GM18861 (cell line): ENCODE measurements around the gene POLR1E.
"Not testable (repeated sequence)": the region's sequence is repeated elsewhere in the genome, so short reads cannot be mapped to it uniquely, and the experiment has no call there.

Experiments
- ATAC-seq: cut with Tn5 transposase; IDR thresholded peaks from one replicate; pipeline ENCODE4 v1.9.1; 2021; ENCODE audit not compliant: unreplicated experiment

Gene POLR1E

DNA sequence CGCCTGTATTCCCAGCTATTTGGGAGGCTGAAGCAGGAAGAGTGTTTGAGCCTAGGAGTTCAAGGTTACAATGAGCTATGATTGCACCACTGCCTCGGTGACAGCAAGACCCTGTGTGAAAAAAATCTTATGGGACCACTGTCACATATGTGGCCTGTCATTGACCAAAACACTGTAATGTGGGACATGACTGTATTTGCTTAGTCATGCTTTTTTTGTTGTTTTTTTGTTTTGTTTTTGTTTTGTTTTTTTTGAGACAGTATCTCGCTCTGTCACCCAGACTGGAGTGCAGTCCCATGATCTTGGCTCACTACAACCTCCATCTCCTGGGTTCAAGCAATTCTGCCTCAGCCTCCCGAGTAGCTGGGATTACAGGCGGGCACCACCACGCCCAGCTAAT lies 13.5 kb downstream of the POLR1E start:
- ATAC-seq = no peak

DNA sequence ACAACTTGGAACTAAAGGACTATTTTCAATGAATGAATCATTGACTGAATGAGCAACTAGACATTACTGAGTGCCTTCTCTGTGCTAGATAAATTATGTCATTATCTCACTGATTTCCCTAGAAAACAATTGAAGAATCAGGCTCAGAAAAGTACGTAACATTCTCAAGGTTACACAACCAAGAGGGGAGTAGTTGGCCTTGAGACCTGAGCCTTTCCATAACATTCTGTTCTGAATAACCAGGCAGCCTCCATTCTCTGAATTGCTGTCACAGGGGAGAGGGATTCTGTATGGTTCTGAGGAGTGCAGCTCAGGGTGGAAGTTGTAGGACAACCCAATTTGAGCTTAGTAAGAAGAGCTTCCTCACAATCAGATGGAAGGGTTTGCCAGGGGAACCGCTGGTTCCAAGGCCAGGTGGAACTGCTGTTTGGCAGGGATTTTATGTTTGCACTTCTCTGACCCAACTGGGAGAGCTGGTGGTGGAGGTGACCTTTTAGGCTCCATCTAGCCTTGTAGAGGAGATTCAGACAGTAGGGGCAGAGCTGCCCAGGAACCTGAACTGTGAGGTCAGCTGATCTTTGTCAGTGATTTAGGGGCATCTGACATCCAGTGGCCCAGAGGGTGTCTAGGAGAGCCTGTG lies 16.3 kb downstream of the POLR1E start:
- ATAC-seq = no peak

DNA sequence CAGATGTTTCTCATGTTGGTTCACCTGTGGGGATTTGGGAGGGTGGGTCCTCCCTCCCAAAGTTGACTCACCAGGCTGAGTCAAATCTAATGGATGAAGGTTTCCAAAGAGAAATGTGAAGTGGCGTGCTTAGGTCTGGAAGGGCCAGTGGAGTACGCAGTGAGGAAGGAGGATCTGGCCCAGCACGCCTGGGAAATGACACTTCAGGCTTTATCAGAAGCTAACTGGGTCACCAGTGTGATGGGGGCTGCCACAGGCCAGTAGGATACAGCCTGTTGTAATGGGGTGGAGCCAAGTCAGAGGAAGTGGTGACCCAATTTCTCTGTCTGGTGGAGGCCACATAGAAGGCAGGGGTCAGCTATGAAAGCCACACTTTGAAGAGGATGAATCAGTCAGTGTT lies 18.0 kb downstream of the POLR1E start:
- ATAC-seq = no peak

DNA sequence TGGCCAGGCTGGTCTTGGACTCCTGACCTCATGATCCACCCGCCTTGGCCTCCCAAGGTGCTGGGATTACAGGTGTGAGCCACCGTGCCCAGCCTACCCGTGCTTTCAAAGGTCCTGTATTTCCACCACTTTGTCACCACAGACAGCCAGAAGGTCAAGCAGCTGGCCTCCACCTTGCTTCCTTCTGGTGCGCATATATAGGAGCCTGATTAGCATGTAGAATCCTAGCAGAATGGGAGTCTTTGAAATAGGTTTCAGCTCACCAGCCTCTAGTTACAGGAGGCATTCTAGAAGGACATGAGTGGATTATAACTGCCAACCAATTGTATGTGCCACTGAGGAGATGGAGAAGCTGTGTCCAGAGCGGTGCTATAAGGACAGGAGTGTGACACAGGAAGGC lies 18.9 kb downstream of the POLR1E start:
- no peak for ATAC-seq

DNA sequence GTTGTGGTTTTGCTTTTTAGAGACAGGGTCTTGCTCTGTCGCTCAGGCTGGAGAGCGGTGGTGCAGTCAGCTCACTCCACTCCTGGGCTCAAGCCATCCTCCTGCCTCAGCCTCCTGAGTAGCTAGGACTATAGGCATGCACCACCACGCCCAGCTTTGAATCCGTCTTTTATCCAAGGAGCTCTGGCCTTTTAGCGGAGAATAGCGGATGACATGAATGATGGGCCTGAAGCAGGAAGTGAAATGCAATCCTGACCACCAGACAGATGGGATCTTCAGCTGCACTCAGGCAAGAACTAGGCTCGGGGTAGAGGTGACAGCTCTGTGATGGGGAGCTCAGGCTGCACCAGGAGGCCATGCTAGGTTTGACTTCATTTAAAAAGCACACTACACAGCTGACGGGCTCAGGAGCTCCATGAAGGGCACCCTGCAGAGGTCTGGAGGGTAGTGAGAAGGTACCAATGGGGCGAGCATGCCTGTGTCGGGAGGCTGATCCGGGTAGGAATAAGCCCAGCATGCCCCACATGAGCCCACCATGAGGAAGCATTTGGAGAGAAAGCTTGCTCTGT lies 21.9 kb downstream of the POLR1E start:
- ATAC-seq = no peak

DNA sequence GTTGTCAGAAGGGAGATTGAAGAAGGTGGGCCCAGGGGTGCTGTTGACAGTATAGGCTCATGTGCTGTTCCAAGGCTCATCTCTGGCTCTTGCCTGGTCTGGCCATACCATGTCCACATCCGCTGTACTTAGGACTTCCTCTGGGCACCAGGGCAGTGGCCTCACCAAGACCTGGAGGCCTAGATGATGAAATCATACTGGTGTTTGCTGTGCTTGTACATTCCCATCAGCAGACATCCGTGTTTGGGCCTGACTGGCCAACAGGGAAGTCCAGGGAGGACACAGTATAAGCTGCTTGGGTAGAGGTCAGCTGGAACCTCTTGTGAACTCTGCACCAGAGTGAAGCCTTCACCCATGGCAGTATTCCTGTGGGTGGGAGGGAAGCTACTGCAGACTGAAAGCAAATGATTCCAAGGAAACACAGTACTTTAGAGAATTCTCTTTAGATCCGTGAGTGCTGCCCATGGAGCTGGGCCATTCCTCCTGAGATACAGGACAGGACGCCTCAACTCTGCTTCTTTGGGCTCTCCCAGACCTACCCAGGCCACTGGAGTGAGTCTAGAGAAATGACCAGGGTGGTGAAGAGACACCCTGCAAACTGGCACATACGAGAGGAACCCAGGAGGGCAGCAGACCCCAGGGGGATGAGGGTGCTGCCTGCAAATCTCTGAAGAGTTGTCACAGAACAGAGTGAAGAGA lies 22.5 kb downstream of the POLR1E start:
- ATAC-seq = no peak

DNA sequence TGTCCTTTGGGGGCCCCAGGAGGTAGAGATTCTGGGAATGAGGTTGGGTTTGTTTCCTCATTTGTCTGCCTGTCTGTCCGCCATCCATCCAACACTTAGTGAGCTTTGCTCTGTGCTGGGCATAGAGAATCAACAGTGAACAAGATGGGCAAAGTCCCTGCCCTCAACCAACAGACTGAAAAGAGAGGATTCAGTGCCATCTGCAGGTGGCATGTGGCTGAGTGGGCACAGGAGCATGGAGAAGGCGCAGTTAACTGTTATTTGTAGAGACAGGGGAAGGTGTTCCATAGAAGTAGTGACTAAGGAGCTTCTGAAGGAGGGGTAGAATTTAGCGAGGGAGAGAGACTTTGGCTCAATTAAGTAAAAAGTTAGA lies 23.1 kb downstream of the POLR1E start:
- ATAC-seq = no peak

DNA sequence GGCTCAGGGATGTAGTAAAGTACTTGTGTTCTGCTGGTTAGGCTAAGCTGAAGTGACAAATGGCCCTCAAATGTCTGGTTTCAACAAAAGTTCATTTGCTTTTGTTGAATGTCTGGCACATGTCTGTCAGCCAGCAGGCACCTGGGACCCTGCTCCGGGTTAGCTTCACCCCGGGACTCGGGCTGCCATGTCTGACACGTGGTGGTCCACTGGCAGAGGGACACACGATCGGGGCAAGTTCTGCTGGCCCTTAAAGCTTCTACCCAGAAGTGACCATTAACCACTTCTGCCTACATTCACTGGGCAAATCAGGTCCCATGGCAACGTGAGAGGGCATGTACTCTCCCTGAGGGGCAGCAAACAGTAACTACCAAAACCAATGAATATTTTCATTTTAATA lies 23.8 kb downstream of the POLR1E start:
- no peak for ATAC-seq

DNA sequence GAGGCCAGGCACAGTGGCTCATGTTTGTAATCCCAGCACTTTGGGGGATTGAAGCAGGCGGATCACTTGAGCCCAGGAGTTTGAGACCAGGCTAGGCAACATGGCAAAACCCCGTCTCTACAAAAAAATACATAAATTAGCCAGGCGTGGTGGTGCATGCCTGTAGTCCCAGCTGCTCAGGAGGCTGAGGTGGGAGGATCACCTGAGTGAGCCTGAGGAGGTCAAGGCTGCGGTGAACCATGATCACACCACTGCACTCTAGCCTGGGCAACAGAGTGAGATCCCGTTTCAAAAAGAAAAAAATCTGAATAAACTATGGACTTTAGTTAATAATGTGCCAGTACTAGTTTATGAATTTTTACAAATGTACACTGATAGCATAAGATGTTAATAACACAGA lies 24.3 kb downstream of the POLR1E start:
- not testable (repeated sequence) for ATAC-seq

DNA sequence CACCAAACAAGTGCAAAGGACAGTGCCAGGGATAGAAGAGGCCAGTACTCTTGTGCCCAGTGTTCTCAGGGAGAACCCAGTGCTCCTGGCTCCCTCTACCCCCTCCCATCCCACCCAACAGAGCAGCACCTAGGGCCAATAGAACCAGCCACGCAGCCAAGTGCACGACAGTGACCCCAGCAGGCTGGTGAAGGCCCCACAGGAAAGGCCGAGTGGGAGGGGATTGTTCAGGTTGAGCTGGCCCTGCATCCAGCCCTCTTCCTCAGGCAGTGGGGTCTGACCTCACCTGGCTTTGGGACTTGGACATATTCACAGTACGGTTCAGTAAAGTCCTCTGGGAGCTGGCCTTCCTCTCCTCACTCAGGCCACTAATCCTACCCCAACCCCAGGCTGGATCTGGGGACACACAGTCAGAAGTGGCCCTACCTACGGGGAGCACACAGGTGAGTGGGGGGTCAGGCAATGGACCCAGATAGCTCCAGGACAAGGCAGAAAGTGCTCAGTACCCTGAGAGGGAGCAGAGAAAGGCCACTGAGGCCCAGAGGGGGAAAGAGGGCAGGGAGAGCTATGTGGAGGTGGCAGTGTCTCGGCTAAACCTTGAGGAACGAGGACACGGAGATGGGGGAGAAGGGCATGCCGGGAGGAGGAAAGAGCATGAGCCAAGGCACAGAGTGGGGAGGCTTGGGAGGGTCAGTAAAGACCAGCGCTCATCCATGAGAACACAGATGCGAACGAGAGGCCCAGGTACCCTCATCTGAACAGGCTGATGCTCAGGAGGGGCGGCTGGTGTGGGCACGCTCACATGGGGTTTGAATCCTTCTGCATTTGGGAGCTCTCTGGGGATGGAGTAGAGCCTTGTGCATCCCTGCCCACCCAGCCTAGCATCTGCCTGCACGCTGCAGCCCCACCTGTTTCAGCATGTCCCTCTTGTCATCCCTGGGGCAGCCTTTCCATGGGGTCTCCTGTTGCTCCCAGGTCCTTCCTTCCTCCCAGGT lies 25.6 kb downstream of the POLR1E start:
- no peak for ATAC-seq

DNA sequence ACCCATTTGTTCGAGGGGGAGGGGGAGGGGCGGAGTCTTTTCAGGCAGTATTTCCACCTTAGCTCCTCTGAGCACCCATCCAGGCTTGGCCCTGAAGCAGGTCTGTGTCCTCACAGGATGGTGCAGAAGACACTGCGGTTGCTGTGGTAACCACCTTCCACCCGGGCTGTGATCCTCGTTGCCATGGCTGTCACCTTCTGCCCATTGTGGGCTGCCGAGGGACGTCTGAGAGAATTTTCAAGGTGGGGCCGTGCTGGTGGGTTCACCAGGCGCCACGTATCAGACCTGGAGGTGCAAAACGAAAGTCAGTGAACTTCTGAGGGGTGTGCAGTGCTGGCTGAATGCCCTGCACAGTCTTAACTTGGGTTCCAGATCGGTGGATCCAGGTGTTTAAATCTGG lies 26.7 kb downstream of the POLR1E start:
- ATAC-seq = no peak

DNA sequence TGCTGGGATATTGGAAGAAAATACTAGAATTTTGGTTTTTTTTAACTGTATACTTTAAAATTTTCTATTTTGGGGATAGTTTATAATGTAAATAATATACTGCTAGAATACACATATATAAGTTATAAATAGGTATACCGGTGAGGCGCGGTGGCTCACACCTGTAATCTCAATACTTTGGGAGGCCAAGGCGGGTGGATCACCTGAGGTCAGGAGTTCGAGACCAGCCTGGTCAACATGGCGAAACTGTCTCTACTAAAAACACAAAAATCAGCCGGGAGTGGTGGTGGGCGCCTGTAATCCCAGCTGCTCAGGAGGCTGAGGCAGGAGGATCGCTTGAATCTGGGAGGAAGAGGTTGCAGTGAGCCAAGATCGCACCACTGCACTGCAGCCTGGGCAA lies 28.7 kb downstream of the POLR1E start:
- ATAC-seq = not testable (repeated sequence)

DNA sequence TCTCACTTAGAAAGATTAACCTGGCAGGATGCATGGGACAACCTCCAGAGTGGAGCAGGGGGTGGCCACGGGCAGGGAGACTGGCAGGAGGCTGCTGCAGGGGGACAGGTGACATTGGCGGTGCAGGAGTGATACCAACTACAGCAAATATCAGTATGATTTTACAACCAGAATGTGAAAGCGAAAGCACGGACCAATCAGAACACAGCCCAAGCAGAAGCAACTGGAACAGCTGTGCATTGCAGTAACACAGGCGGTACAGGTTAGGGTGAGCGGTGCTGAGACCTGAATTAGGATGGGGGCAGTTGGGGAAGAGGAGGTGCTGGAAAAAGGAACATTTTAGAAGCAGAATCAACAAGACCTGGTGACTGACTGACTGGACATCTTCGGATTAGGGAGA lies 29.3 kb downstream of the POLR1E start:
- no peak for ATAC-seq

DNA sequence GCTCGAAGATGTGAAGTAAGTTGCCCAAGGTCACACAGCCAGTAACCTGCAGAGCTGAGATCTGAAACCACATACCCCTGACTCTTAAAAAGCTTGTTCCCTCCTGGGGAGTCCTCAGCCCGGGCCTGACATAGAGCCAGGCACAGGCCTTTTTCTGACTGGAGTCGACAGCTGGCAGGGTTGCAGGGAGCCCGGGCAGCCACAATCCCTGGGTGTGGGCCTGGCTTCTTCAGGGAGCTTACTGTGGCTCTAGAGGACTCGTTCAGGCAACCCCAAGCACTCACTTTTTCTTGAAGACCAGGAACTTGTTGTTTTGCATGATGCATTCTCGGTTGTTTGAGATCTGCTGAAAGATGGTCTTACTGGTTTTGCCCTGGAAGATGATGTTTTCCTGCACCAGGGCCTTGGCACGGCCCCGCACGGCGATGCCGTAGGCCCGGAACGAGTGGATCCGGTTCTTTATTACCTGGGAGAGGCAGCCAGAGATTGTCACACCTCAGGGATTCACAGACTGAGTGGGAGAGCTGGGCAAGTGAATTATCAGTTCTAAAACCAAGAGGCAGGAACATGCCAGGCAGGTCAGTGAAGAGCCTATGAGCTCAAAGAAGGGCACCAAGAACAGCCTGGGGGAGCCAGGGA lies 30.0 kb downstream of the POLR1E start:
- ATAC-seq = no peak

DNA sequence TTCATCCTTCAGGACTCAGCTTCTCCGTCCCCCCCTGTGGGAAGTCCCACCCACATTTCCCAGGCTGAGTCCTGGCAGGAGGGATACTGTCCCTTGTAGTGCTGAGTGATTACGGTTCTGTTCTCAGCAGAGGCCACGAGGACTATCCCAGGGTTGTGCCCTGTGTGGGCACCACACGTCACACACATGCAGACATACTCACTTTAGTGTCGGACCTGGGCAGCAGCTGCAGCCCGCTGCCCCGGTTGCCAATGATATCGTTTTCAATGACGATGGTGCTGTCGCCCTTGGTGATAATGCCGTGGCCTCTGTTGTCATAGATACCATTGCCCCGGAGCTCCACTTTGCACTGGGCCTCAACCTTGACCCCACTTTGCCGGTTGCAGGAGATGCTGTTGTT lies 32.2 kb downstream of the POLR1E start:
- no peak for ATAC-seq

DNA sequence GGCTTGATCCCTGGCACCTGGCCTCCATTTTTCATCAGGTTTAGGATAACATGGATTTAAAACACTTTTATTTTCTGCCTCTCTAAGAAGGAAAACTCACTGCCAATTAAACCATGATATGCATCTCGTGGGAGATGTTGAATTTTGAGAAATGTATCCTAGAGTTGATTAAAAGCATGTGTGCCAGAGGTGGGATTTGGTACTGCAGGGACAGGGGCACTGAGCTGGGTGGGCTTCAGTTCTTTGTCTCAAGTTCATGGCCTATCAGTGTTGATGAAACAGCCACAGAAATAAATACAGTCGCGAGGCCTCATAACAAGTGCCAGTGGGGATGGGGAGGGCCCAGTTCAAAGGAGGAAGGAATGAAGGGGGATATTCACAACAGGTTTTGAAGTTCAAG lies 34.9 kb downstream of the POLR1E start:
- ATAC-seq = no peak

DNA sequence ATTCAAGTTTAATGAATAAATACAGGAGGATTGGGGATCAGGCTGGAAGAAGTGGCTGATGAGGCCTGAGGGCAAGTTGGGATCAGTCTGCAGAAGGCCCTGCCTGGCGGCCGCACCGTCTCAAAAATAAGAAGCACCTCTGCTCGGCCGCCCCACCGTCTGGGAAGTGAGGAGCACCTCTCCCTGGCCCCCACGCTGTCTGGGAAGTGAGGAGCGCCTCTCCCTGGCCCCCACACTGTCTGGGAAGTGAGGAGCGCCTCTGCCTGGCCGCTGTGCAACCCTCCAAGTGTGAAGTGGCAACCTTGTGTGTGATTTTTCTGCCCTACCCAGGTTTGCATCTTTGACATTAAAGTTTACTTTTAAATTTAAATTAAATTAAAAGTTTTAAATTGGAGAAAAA lies 35.4 kb downstream of the POLR1E start:
- ATAC-seq = no peak

DNA sequence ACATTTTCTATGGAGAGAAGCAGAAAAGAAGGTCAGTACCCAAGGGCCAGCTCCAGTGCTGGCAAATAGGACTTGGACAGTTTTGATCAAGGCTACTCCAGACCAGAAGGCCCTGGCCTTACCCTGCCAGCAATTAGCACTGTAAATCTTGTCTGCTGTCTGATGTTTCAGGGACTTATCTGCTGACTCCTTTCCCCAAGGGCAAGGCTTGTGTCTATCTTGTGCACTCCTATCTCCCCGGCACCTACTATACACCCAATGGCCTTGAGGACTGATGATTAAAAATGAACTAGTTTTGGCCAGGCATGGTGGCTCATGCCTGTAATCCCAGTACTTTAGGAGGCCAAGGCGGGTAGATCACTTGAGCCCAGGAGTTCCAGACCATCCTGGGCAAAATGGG lies 37.2 kb downstream of the POLR1E start:
- no peak for ATAC-seq

DNA sequence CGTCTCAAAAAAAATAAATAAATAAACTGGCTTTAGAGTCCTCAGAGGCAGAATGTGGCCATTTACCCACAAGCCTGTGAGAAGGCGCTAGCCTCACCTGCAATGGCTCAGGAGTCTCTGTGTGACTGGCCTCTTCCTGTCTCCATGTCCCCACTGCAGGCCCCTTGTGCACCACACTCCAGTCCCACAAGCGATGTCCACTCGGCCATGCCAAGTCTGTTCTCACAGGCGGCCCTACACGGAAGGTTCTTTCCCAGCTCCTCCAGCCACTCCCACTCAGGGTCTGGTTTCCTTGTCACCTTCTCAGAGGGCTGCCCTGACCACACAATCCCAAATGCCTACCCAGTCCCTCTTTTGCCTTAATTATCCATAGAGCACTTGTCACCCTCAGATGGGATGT lies 38.2 kb downstream of the POLR1E start:
- no peak for ATAC-seq

DNA sequence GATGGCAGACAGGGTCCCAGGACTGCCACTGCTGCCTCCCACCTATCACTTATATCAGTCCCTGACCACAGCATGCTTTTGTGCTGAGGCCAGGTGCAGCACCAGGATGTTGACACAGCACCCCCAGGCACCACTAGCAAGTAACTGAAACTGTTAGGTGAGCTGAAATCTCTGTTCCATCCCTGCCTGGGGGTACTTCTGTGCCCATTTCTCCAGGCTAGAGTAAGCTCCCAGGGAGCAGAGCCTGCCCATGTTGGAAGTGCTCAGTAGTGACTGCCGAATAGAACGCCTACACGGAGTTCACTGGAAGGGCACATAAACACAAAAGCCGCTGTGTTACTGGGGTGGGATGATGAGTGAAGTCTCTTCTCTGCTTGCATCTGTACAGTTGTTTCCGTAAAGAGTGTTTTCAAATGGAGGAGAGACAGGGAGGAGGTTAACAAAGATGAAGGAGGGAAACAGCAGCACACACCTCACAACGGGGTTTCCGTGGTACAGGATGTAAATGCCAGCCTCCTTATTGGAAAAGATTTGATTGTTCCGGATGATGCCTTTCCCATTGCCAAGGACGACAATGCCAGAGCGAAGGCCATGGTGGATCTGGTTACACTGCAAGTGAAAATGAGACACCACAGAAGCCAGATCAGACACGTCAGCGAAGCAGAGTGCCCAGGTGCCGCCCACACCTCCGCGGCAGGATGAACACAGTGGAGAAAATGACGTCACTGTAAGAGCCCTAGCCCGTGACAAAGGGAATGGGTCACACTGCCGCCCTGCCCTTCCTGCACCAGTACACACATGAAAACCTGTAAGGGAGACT lies 43.1 kb downstream of the POLR1E start:
- ATAC-seq = no peak
